Body of pancreas (tissue), 4 donors: ENCODE results near the gene SETDB2. TPM values are rescaled to one million over a fixed set of nuclear protein-coding genes. Genes with fewer than 3 reads are reported as not detected.

Experiments
- ATAC-seq: fragments of 150-250 bp; one replicate; pipeline ENCODE4 v1.9.1; 2016
- DNase-seq, 4 donors: peaks; one replicate each; pipeline ENCODE4 v3.0.0-alpha.2; 2019
- H3K27ac ChIP-seq, 4 donors: fragments of 200-600 bp; sonication (generic); 1 replicate in 3 of 4; 2 replicates in 1 of 4; pipeline versions ENCODE4 v1.5.1 to v1.6.1; 2016 to 2019; ENCODE audit warnings: mild to moderate bottlenecking in 1 of 4, mixed read lengths in 1 of 4, moderate library complexity in 1 of 4
- H3K27me3 ChIP-seq, 2 donors: fragments of 200-600 bp; sonication (generic); one replicate each; pipeline ENCODE4 v1.6.0; 2016; ENCODE audit warnings: mild to moderate bottlenecking in 1 of 2
- H3K36me3 ChIP-seq, 2 donors: fragments of 200-600 bp; sonication (generic); replicated peaks in 1 of 2; 2 replicates each; pipeline ENCODE4 v1.5.1; 2016; ENCODE audit warnings: low read depth in 2 of 2; ENCODE audit not compliant: insufficient read depth in 1 of 2
- H3K4me1 ChIP-seq: fragments of 200-600 bp; sonication (generic); one replicate; pipeline ENCODE4 v1.6.0; 2016
- H3K4me3 ChIP-seq, 2 donors: fragments of 200-600 bp; sonication (generic); 1 replicate in 1 of 2; 2 replicates in 1 of 2; pipeline ENCODE4 v1.5.1; 2016 to 2019
- H3K9me3 ChIP-seq, 3 donors: fragments of 200-600 bp; sonication (generic); 1 replicate in 2 of 3; 2 replicates in 1 of 3; pipeline ENCODE4 v1.5.1; 2016
- CTCF ChIP-seq, 7 experiments: fragments of 450-650 bp in 4 of 7; fragments of 200-600 bp in 3 of 7; sonication (generic) in 3 of 7; IDR thresholded peaks; one replicate each; pipeline ENCODE4 v1.5.1; 2016 to 2019; ENCODE audit warnings: antibody characterized with exemption in 7 of 7
- POLR2A ChIP-seq, 3 donors: fragments of 450-650 bp; IDR thresholded peaks; one replicate each; pipeline ENCODE4 v1.6.1; 2016; ENCODE audit warnings: antibody characterized with exemption in 3 of 3, mild to moderate bottlenecking in 2 of 3
- WGBS, 2 donors: methylation state at CpG; one replicate each; pipeline ENCODE4 v1.1.5; 2017; 5-methylcytosine and 5-hydroxymethylcytosine counted together
- intact Hi-C: fragments of 100-400 bp; cut with DNase I; formaldehyde crosslinking; loops from one replicate; pipeline ENCODE4 v1.15.1; 2023
- total RNA-seq, 2 donors: library from RNA; depleted of rRNA; stranded (reverse); fragments of >200 nt; gene quantifications; one replicate each; pipeline ENCODE4 v1.1.0, GENCODE V29; 2016

SETDB2 gene
- total RNA-seq, 2 donors from 2014 or later, result 4.9 to 8.6 TPM

GRCh38 chr13:49436890-49437289, 7.2 kb upstream of the SETDB2 start:
- H3K27ac ChIP-seq, result no peak overlapping the region

GRCh38 chr13:49437705-49438104, 6.4 kb upstream of the SETDB2 start:
- peaks cover under 1% of the 10 kb centered on the region for H3K4me1 ChIP-seq
- H3K27me3 ChIP-seq, result no peaks in the 10 kb centered on the region
- no peaks in the 10 kb centered on the region for H3K9me3 ChIP-seq
- WGBS, 2 donors, result 73 to 75% methylated on average over 7 of the region's 7 CpGs
- H3K27ac ChIP-seq, result no peak overlapping the region
- DNase-seq, result no peak
- intact Hi-C loops, result loop anchor here (10.0 kb wide), 1 partner anchor 143 kb away; no protein-coding TSS in a partner anchor
- no peak for TF ChIP-seq POLR2A (IDR thresholded peaks at IDR 0.05)
- no peak for TF ChIP-seq CTCF (IDR thresholded peaks at IDR 0.05)
- no peak for ATAC-seq
- no peak overlapping the region for H3K4me3 ChIP-seq
- no peaks in the 10 kb centered on the region for H3K36me3 ChIP-seq

More at GRCh38 chr13:49436890-49437289, 7.2 kb upstream of the SETDB2 start:
- Histone ChIP-seq H3K36me3 (no peaks in the 10 kb centered on the region), H3K9me3 (no peaks in the 10 kb centered on the region), H3K27me3 (no peaks in the 10 kb centered on the region), H3K4me1 (no peaks in the 10 kb centered on the region), H3K4me3 (no peak overlapping the region)
- peak in 3 of 4 donors; percentile 17 to 43 (median 21) for DNase-seq
- intact Hi-C loops, result loop anchor here (10.0 kb wide), 1 partner anchor 142 kb away; no protein-coding TSS in a partner anchor
- peak; percentile 72 for ATAC-seq
- TF ChIP-seq CTCF (IDR thresholded peaks at IDR 0.05) (peak in 4 of 7 experiments; percentile 36 to 56 (median 40)), POLR2A (IDR thresholded peaks at IDR 0.05) (no peak)
- WGBS, 2 donors, result 58 to 59% methylated on average over 3 of the region's 3 CpGs

- Histone ChIP-seq H3K4me3 (no peak overlapping the region), H3K27ac (no peak overlapping the region), H3K9me3 (no peaks in the 10 kb centered on the region), H3K4me1 (peaks cover 8% of the 10 kb centered on the region), H3K27me3 (no peaks in the 10 kb centered on the region), H3K36me3 (no peaks in the 10 kb centered on the region)
- ATAC-seq (no peak), DNase-seq (no peak)
- intact Hi-C loops, result loop anchor here (10.0 kb wide), 1 partner anchor 145 kb away; no protein-coding TSS in a partner anchor
- 80 to 84% methylated on average over 2 of the region's 2 CpGs for WGBS, 2 donors
- no peak for TF ChIP-seq POLR2A (IDR thresholded peaks at IDR 0.05)
- TF ChIP-seq CTCF (IDR thresholded peaks at IDR 0.05), result no peak
Measured at GRCh38 chr13:49439609-49440008, 4.5 kb upstream of the SETDB2 start.

GRCh38 chr13:49441312-49441711, 2.8 kb upstream of the SETDB2 start:
- Histone ChIP-seq H3K4me3 (no peak overlapping the region), H3K9me3 (no peaks in the 10 kb centered on the region), H3K27me3 (no peaks in the 10 kb centered on the region), H3K27ac (no peak overlapping the region), H3K4me1 (peaks cover 15% of the 10 kb centered on the region), H3K36me3 (no peaks in the 10 kb centered on the region)
- 89 to 92% methylated on average over 3 of the region's 3 CpGs for WGBS, 2 donors
- no peak for TF ChIP-seq CTCF (IDR thresholded peaks at IDR 0.05)
- no peak for TF ChIP-seq POLR2A (IDR thresholded peaks at IDR 0.05)
- ATAC-seq (no peak), DNase-seq (no peak)
- intact Hi-C loops, result no loop called here

- WGBS, 2 donors, result 69 to 72% methylated on average over 2 of the region's 2 CpGs
- ATAC-seq (no peak), DNase-seq (no peak)
- TF ChIP-seq POLR2A (IDR thresholded peaks at IDR 0.05), result no peak
- TF ChIP-seq CTCF (IDR thresholded peaks at IDR 0.05), result no peak
- no peaks in the 10 kb centered on the region for H3K36me3 ChIP-seq
- H3K9me3 ChIP-seq, result no peaks in the 10 kb centered on the region
- no peak overlapping the region for H3K4me3 ChIP-seq
- H3K27ac ChIP-seq, result no peak overlapping the region
- intact Hi-C loops, result no loop called here
- H3K27me3 ChIP-seq, result no peaks in the 10 kb centered on the region
- peaks cover 20% of the 10 kb centered on the region for H3K4me1 ChIP-seq
Measured at GRCh38 chr13:49441846-49442245, 2.2 kb upstream of the SETDB2 start.
